GM04504 (cell line): ENCODE data around the gene SAFB.
"Not testable (repeated sequence)": the region's sequence is repeated elsewhere in the genome, so short reads cannot be mapped to it uniquely, and the experiment has no call there.

Experiments used
- DNase-seq: peaks from one replicate; pipeline ENCODE4 v3.0.0-alpha.2; 2012; ENCODE audit warnings: low read depth

SAFB gene

GRCh38 chr19:5697022-5697889 lies 74.4 kb downstream of the SAFB start:
- DNase-seq = no peak

GRCh38 chr19:5697890-5698634 lies 75.2 kb downstream of the SAFB start:
- DNase-seq = no peak

GRCh38 chr19:5698635-5699422 lies 75.9 kb downstream of the SAFB start:
- no peak for DNase-seq

- no peak for DNase-seq
These were observed 77.7 kb downstream of the SAFB start for GRCh38 chr19:5700455-5701092.

- not testable (repeated sequence) for DNase-seq
These were observed 79.1 kb downstream of the SAFB start for GRCh38 chr19:5702053-5702410.

GRCh38 chr19:5703819-5704818 lies 81.2 kb downstream of the SAFB start:
- DNase-seq = no peak

GRCh38 chr19:5705552-5705951 lies 82.7 kb downstream of the SAFB start:
- no peak for DNase-seq

GRCh38 chr19:5706876-5707573 lies 84.1 kb downstream of the SAFB start:
- DNase-seq = no peak

- no peak for DNase-seq
These were observed 85.0 kb downstream of the SAFB start for GRCh38 chr19:5707576-5708575.

- DNase-seq = no peak
These were observed 88.1 kb downstream of the SAFB start for GRCh38 chr19:5711025-5711424.

- no peak for DNase-seq
These were observed 88.9 kb downstream of the SAFB start for GRCh38 chr19:5711713-5712161.

GRCh38 chr19:5713228-5713627 lies 90.3 kb downstream of the SAFB start:
- DNase-seq = no peak

- DNase-seq = no peak
These were observed 91.9 kb downstream of the SAFB start for GRCh38 chr19:5714816-5715215.

GRCh38 chr19:5717215-5717935 lies 94.5 kb downstream of the SAFB start:
- DNase-seq = no peak
